HTR-8/SVneo (cell line): ENCODE data around the gene ULBP1.
"Not testable (repeated sequence)": the region's sequence is repeated elsewhere in the genome, so short reads cannot be mapped to it uniquely, and the experiment has no call there.

ENCODE experiments used
- DNase-seq: peaks from one replicate; pipeline ENCODE4 v3.0.0; 2011; ENCODE audit warnings: low spot score, mixed read lengths; ENCODE audit not compliant: insufficient read length
- FAIRE-seq: peaks from 2 replicates; lab custom pipeline; 2011; peaks lifted over from hg19 to GRCh38; lab: Jason Lieb, UNC

Gene ULBP1

GRCh38 chr6:149951096-149951495 lies 12.6 kb upstream of the ULBP1 start:
- no peak for FAIRE-seq
- DNase-seq: no peak

GRCh38 chr6:149951626-149952025 lies 12.1 kb upstream of the ULBP1 start:
- no peak for DNase-seq
- FAIRE-seq: no peak

- not testable (repeated sequence) for FAIRE-seq, DNase-seq
These were observed 10.4 kb upstream of the ULBP1 start for GRCh38 chr6:149953390-149953789.

- FAIRE-seq, DNase-seq: not testable (repeated sequence)
These were observed 9.8 kb upstream of the ULBP1 start for GRCh38 chr6:149953934-149954327.

GRCh38 chr6:149954328-149954983 lies 9.3 kb upstream of the ULBP1 start:
- not testable (repeated sequence) for DNase-seq, FAIRE-seq

- DNase-seq, FAIRE-seq: not testable (repeated sequence)
These were observed 8.6 kb upstream of the ULBP1 start for GRCh38 chr6:149954984-149955653.

GRCh38 chr6:149955654-149956317 lies 8.0 kb upstream of the ULBP1 start:
- not testable (repeated sequence) for FAIRE-seq, DNase-seq

GRCh38 chr6:149958124-149958523 lies 5.6 kb upstream of the ULBP1 start:
- not testable (repeated sequence) for FAIRE-seq, DNase-seq

- DNase-seq, FAIRE-seq: not testable (repeated sequence)
These were observed 3.9 kb upstream of the ULBP1 start for GRCh38 chr6:149959806-149960205.

GRCh38 chr6:149960488-149960887 lies 3.3 kb upstream of the ULBP1 start:
- FAIRE-seq: no peak
- no peak for DNase-seq

GRCh38 chr6:149961728-149962425 lies 1.9 kb upstream of the ULBP1 start:
- no peak for FAIRE-seq
- no peak for DNase-seq

GRCh38 chr6:149962461-149963211 lies 1.1 kb upstream of the ULBP1 start:
- no peak for FAIRE-seq
- no peak for DNase-seq

GRCh38 chr6:149963212-149963461 lies 606 bp upstream of the ULBP1 start:
- peak; percentile 56 for DNase-seq

GRCh38 chr6:149964308-149965193 lies 808 bp downstream of the ULBP1 start:
- no peak for FAIRE-seq

More at GRCh38 chr6:149963212-149963461, 606 bp upstream of the ULBP1 start:
- no peak for FAIRE-seq

GRCh38 chr6:149965194-149966020 lies 1.7 kb downstream of the ULBP1 start:
- no peak for FAIRE-seq
- no peak for DNase-seq

More at GRCh38 chr6:149964308-149965193, 808 bp downstream of the ULBP1 start:
- no peak for DNase-seq

GRCh38 chr6:149966319-149966718 lies 2.6 kb downstream of the ULBP1 start:
- not testable (repeated sequence) for FAIRE-seq, DNase-seq

GRCh38 chr6:149967591-149967990 lies 3.8 kb downstream of the ULBP1 start:
- DNase-seq (no peak), FAIRE-seq (no peak)

GRCh38 chr6:149967999-149968398 lies 4.3 kb downstream of the ULBP1 start:
- not testable (repeated sequence) for FAIRE-seq

More at GRCh38 chr6:149967999-149968398, 4.3 kb downstream of the ULBP1 start:
- not testable (repeated sequence) for DNase-seq
